CD14-positive monocyte (primary cell): ENCODE data around the gene SSX7. TPM values are rescaled to one million over a fixed set of nuclear protein-coding genes. Genes with fewer than 3 reads are reported as not detected.
"Not testable (repeated sequence)": the region's sequence is repeated elsewhere in the genome, so short reads cannot be mapped to it uniquely, and the experiment has no call there.

Experiments
- DNase-seq, 3 donors: peaks; one replicate each; pipeline ENCODE4 v3.0.0-alpha.2; 2011 to 2022
- H2AFZ ChIP-seq: 2 replicates; pipeline ENCODE4 v1.6.0; 2012; ENCODE audit warnings: mild to moderate bottlenecking, low read depth, low read length, inconsistent platforms; ENCODE audit not compliant: insufficient read depth, poor library complexity, severe bottlenecking
- H3K27ac ChIP-seq, 2 donors: 1 replicate in 1 of 2; 2 replicates in 1 of 2; pipeline ENCODE4 v1.5.1; 2012 to 2013; ENCODE audit warnings: low read length in 2 of 2, control low read depth in 1 of 2, inconsistent platforms in 1 of 2, low read depth in 1 of 2, mild to moderate bottlenecking in 1 of 2
- H3K27me3 ChIP-seq, 2 donors: one replicate each; pipeline versions ENCODE4 v1.6.0 to v1.6.1; 2011 to 2013; ENCODE audit warnings: low read length in 2 of 2; ENCODE audit not compliant: control insufficient read depth in 2 of 2, insufficient read depth in 2 of 2
- H3K36me3 ChIP-seq, 2 donors: replicated peaks in 1 of 2; 1 replicate in 1 of 2; 2 replicates in 1 of 2; pipeline versions ENCODE4 v1.5.1 to v1.6.1; 2012 to 2013; ENCODE audit warnings: low read length in 2 of 2, control low read depth in 1 of 2, inconsistent platforms in 1 of 2, mild to moderate bottlenecking in 1 of 2; ENCODE audit not compliant: insufficient read depth in 2 of 2, control insufficient read depth in 1 of 2
- H3K4me1 ChIP-seq, 2 donors: 1 replicate in 1 of 2; 2 replicates in 1 of 2; pipeline versions ENCODE4 v1.5.1 to v1.6.1; 2012 to 2013; ENCODE audit warnings: low read length in 2 of 2, control low read depth in 1 of 2, inconsistent platforms in 1 of 2, mild to moderate bottlenecking in 1 of 2, moderate library complexity in 1 of 2; ENCODE audit not compliant: insufficient read depth in 2 of 2, control insufficient read depth in 1 of 2
- H3K4me2 ChIP-seq: replicated peaks from 2 replicates; pipeline ENCODE3; 2012; ENCODE audit warnings: low read length, moderate library complexity, mild to moderate bottlenecking; ENCODE audit not compliant: poor library complexity, severe bottlenecking; ENCODE audit errors: extremely low read depth
- H3K4me3 ChIP-seq, 3 experiments: fragments of 200-600 bp in 1 of 3; sonication (generic) in 1 of 3; replicated peaks in 1 of 3; 1 replicate in 2 of 3; 2 replicates in 1 of 3; pipeline ENCODE4 v1.5.1; 2011 to 2013; ENCODE audit warnings: low read length in 3 of 3, mild to moderate bottlenecking in 3 of 3, control low read depth in 2 of 3, low read depth in 2 of 3, inconsistent platforms in 1 of 3, moderate library complexity in 1 of 3
- H3K79me2 ChIP-seq: 2 replicates; pipeline ENCODE4 v1.6.0; 2012; ENCODE audit warnings: mild to moderate bottlenecking, control low read depth, inconsistent platforms, low read length, moderate library complexity; ENCODE audit not compliant: insufficient read depth
- H3K9ac ChIP-seq: 2 replicates; pipeline ENCODE4 v1.6.0; 2017; ENCODE audit warnings: low read length, mild to moderate bottlenecking; ENCODE audit not compliant: insufficient read depth, poor library complexity, severe bottlenecking
- H3K9me3 ChIP-seq, 2 donors: replicated peaks in 1 of 2; 1 replicate in 1 of 2; 2 replicates in 1 of 2; pipeline versions ENCODE4 v1.5.1 to v1.6.1; 2012 to 2013; ENCODE audit warnings: low read length in 2 of 2, control low read depth in 1 of 2; ENCODE audit not compliant: control insufficient read depth in 1 of 2, insufficient read depth in 1 of 2
- H4K20me1 ChIP-seq: 2 replicates; pipeline ENCODE4 v1.6.0; 2012; ENCODE audit warnings: mild to moderate bottlenecking, low read length, control low read depth, moderate library complexity; ENCODE audit not compliant: insufficient read depth
- H3K27ac Mint-ChIP-seq, 7 donors: one replicate each; pipeline ENCODE4 v1.8.0; 2020; ENCODE audit warnings: mild to moderate bottlenecking in 7 of 7, mixed read lengths in 7 of 7, moderate library complexity in 6 of 7, inconsistent platforms in 2 of 7
- H3K27me3 Mint-ChIP-seq, 3 donors: one replicate each; pipeline ENCODE4 v1.8.0; 2021 to 2022; ENCODE audit warnings: low read depth in 3 of 3, mild to moderate bottlenecking in 3 of 3, mixed read lengths in 3 of 3, moderate library complexity in 3 of 3, inconsistent platforms in 1 of 3
- H3K36me3 Mint-ChIP-seq, 2 donors: one replicate each; pipeline ENCODE4 v1.8.0; 2020; ENCODE audit warnings: mixed read lengths in 2 of 2, inconsistent platforms in 1 of 2, mild to moderate bottlenecking in 1 of 2
- H3K4me1 Mint-ChIP-seq: one replicate; pipeline ENCODE4 v1.8.0; 2020; ENCODE audit warnings: mild to moderate bottlenecking, mixed read lengths
- H3K4me3 Mint-ChIP-seq, 2 donors: one replicate each; pipeline ENCODE4 v1.8.0; 2020; ENCODE audit warnings: mild to moderate bottlenecking in 2 of 2, mixed read lengths in 2 of 2, moderate library complexity in 1 of 2
- H3K9me3 Mint-ChIP-seq, 7 donors: one replicate each; pipeline ENCODE4 v1.8.0; 2020 to 2022; ENCODE audit warnings: mixed read lengths in 7 of 7, mild to moderate bottlenecking in 6 of 7, moderate library complexity in 6 of 7, inconsistent platforms in 2 of 7
- WGBS: methylation state at CpG from one replicate; pipeline ENCODE4 v1.1.5; 2013; ENCODE audit warnings: missing lambda C conversion rate; ENCODE audit not compliant: insufficient coverage; 5-methylcytosine and 5-hydroxymethylcytosine counted together
- intact Hi-C, 2 donors: fragments of 100-400 bp; cut with micrococcal nuclease; formaldehyde crosslinking; loops; one replicate each; pipeline versions ENCODE4 v1.15.0 to v1.15.1; 2023
- polyA plus RNA-seq, 3 donors: library from polyadenylated mRNA; depleted of rRNA in 1 of 3; unstranded in 2 of 3; stranded (reverse) in 1 of 3; fragments of 300-500 nt in 2 of 3; fragments of >200 nt in 1 of 3; fragmentation: Illumina TruSeq in 2 of 3; gene quantifications; 1 replicate in 2 of 3; 2 replicates in 1 of 3; pipeline ENCODE4 v1.2.3, GENCODE V29; 2012 to 2021

The SSX7 gene
- polyA plus RNA-seq, 3 donors = not detected

- DNase-seq, H3K4me1 Mint-ChIP-seq, H3K27me3 ChIP-seq, intact Hi-C loops, H3K9ac ChIP-seq, H3K9me3 Mint-ChIP-seq, H3K4me3 ChIP-seq, H3K4me2 ChIP-seq, H3K4me3 Mint-ChIP-seq, H3K36me3 Mint-ChIP-seq, H3K27ac Mint-ChIP-seq, H3K9me3 ChIP-seq, H3K4me1 ChIP-seq, H3K36me3 ChIP-seq, H3K27ac ChIP-seq, H3K79me2 ChIP-seq, H2AFZ ChIP-seq, H4K20me1 ChIP-seq: not testable (repeated sequence)
- WGBS = no CpG with 5 or more reads among the region's 3 CpGs
- H3K27me3 Mint-ChIP-seq = peaks cover 1 to 16% (median 2%) of the 10 kb centered on the region in 3 donors
Measured at GRCh38 chrX:52650676-52651075, 4.0 kb downstream of the SSX7 start.

- H3K4me3 ChIP-seq, H3K4me3 Mint-ChIP-seq, H3K4me1 Mint-ChIP-seq, H3K27ac Mint-ChIP-seq, H3K27ac ChIP-seq, H3K79me2 ChIP-seq, H4K20me1 ChIP-seq, H3K9me3 ChIP-seq, H3K9ac ChIP-seq, intact Hi-C loops, H3K9me3 Mint-ChIP-seq, H3K36me3 ChIP-seq, H3K36me3 Mint-ChIP-seq, H3K27me3 ChIP-seq, DNase-seq, H3K4me1 ChIP-seq, H3K4me2 ChIP-seq, H2AFZ ChIP-seq: not testable (repeated sequence)
- H3K27me3 Mint-ChIP-seq = peaks cover 1 to 17% (median 2%) of the 10 kb centered on the region in 3 donors
- WGBS = no CpG with 5 or more reads among the region's 7 CpGs
Measured at GRCh38 chrX:52648956-52649355, 5.7 kb downstream of the SSX7 start.

GRCh38 chrX:52628483-52628882 is 26.2 kb downstream of the SSX7 start:
- H3K9ac ChIP-seq, H4K20me1 ChIP-seq, H3K36me3 ChIP-seq, H3K27ac ChIP-seq, H3K4me3 ChIP-seq, H3K79me2 ChIP-seq, H3K4me3 Mint-ChIP-seq, H3K9me3 Mint-ChIP-seq, H3K36me3 Mint-ChIP-seq, H3K27me3 ChIP-seq, H3K4me2 ChIP-seq, DNase-seq, H3K9me3 ChIP-seq, intact Hi-C loops, H3K4me1 ChIP-seq, H3K27ac Mint-ChIP-seq, H3K4me1 Mint-ChIP-seq, H2AFZ ChIP-seq: not testable (repeated sequence)
- no CpG with 5 or more reads among the region's 3 CpGs for WGBS
- peaks cover 0 to 15% (median 2%) of the 10 kb centered on the region in 3 donors for H3K27me3 Mint-ChIP-seq

DNA sequence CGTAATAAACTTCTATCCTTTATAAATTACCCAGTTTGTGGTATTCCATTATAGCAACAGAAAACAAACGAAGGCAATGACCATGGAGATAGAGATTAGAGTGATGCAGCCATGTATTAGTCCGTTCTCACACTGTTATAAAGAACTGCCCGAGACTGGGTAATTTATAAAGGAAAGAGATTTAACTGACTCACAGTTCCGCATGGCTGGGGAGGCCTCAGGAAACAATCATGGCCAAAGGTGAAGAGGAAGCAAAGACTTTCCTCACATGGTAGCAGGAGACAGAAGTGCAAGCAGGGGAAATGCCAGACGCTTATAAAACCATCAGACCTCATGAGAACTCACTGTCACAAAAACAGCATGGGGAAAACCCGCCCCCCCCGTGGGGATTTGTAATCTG is 34.0 kb downstream of the SSX7 start:
- intact Hi-C loops, H3K4me3 ChIP-seq: not testable (repeated sequence)
- WGBS = no CpG with 5 or more reads among the region's 8 CpGs

More for the DNA sequence above, 34.0 kb downstream of the SSX7 start:
- H3K9me3 ChIP-seq, H2AFZ ChIP-seq, H3K4me2 ChIP-seq, H3K4me1 ChIP-seq, H3K36me3 Mint-ChIP-seq, H3K27ac Mint-ChIP-seq, H3K4me1 Mint-ChIP-seq, H3K79me2 ChIP-seq, H3K27ac ChIP-seq, H3K4me3 Mint-ChIP-seq, H3K9ac ChIP-seq, H3K27me3 ChIP-seq, H3K36me3 ChIP-seq, DNase-seq, H4K20me1 ChIP-seq: not testable (repeated sequence)
- Mint-ChIP-seq H3K9me3 (peaks cover 0 to 10% (median 0%) of the 10 kb centered on the region in 7 donors), H3K27me3 (peaks cover 2 to 19% (median 2%) of the 10 kb centered on the region in 3 donors)
